Esophagus squamous epithelium (tissue), 5 donors: ENCODE measurements around the gene MYO7B. TPM values are rescaled to one million over a fixed set of nuclear protein-coding genes. Genes with fewer than 3 reads are reported as not detected.

ENCODE experiments used
- DNase-seq: peaks from one replicate; lab custom pipeline; 2025; lab: John Stamatoyannopoulos, UW
- H3K27ac ChIP-seq, 4 donors: fragments of 200-600 bp; sonication (generic); one replicate each; pipeline ENCODE4 v1.5.1; 2016 to 2019; ENCODE audit warnings: mild to moderate bottlenecking in 1 of 4
- H3K27me3 ChIP-seq, 4 donors: fragments of 200-600 bp; sonication (generic); 1 replicate in 3 of 4; 2 replicates in 1 of 4; pipeline versions ENCODE4 v1.5.1 to v1.6.0; 2017 to 2021; ENCODE audit warnings: antibody characterized with exemption in 1 of 4
- H3K36me3 ChIP-seq, 3 donors: fragments of 200-600 bp; sonication (generic); one replicate each; pipeline ENCODE4 v1.5.1; 2016 to 2019
- H3K4me1 ChIP-seq, 3 donors: fragments of 200-600 bp; sonication (generic); one replicate each; pipeline ENCODE4 v1.5.1; 2017 to 2019
- H3K4me3 ChIP-seq, 4 donors: fragments of 200-600 bp; sonication (generic); 1 replicate in 3 of 4; 2 replicates in 1 of 4; pipeline ENCODE4 v1.5.1; 2016 to 2019; ENCODE audit warnings: mild to moderate bottlenecking in 2 of 4, moderate library complexity in 1 of 4
- H3K9me3 ChIP-seq, 3 donors: fragments of 200-600 bp; sonication (generic); one replicate each; pipeline ENCODE4 v1.5.1; 2016 to 2019
- POLR2A ChIP-seq, 4 donors: fragments of 450-650 bp; IDR thresholded peaks; one replicate each; pipeline ENCODE4 v1.6.1; 2017; ENCODE audit warnings: antibody characterized with exemption in 4 of 4, mild to moderate bottlenecking in 4 of 4, moderate library complexity in 3 of 4
- whole genome bisulfite sequencing, 2 donors: methylation state at CpG; one replicate each; pipeline ENCODE4 v1.1.5; 2018; 5-methylcytosine and 5-hydroxymethylcytosine counted together
- intact Hi-C: fragments of 100-400 bp; cut with DNase I; formaldehyde crosslinking; loops from one replicate; pipeline ENCODE4 v1.15.0; 2022
- total RNA-seq, 4 donors: library from RNA; depleted of rRNA; stranded (reverse); fragments of >200 nt; gene quantifications; one replicate each; pipeline ENCODE4 v1.1.0, GENCODE V29; 2016
- TF ChIP-seq, protein P1 (sequence below), 6 experiments: fragments of 450-650 bp in 4 of 6; fragments of 200-600 bp in 2 of 6; sonication (generic) in 2 of 6; IDR thresholded peaks; one replicate each; pipeline ENCODE4 v1.5.1; 2016 to 2019; ENCODE audit warnings: antibody characterized with exemption in 6 of 6, mild to moderate bottlenecking in 4 of 6, moderate library complexity in 4 of 6
- donor health status: DM: yes; HTN: yes; CAD: no.

The MYO7B gene
- total RNA-seq, 4 donors from 2014 or later, result 0.19 TPM; not detected in 3

- no peaks in the 10 kb centered on the region for H3K36me3 ChIP-seq
- no peaks in the 10 kb centered on the region for H3K9me3 ChIP-seq
- no peak overlapping the region for H3K4me3 ChIP-seq
- no peak for DNase-seq
- TF ChIP-seq POLR2A (IDR thresholded peaks at IDR 0.05), result no peak
- TF ChIP-seq, protein P1, sequence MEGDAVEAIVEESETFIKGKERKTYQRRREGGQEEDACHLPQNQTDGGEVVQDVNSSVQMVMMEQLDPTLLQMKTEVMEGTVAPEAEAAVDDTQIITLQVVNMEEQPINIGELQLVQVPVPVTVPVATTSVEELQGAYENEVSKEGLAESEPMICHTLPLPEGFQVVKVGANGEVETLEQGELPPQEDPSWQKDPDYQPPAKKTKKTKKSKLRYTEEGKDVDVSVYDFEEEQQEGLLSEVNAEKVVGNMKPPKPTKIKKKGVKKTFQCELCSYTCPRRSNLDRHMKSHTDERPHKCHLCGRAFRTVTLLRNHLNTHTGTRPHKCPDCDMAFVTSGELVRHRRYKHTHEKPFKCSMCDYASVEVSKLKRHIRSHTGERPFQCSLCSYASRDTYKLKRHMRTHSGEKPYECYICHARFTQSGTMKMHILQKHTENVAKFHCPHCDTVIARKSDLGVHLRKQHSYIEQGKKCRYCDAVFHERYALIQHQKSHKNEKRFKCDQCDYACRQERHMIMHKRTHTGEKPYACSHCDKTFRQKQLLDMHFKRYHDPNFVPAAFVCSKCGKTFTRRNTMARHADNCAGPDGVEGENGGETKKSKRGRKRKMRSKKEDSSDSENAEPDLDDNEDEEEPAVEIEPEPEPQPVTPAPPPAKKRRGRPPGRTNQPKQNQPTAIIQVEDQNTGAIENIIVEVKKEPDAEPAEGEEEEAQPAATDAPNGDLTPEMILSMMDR (IDR thresholded peaks at IDR 0.05), result no peak
- intact Hi-C loops, result no loop called here
- H3K27ac ChIP-seq, result no peak overlapping the region
- 87 to 96% methylated on average over 7 to 10 of the region's 27 CpGs for WGBS, 2 donors
- H3K27me3 ChIP-seq, result no peaks in the 10 kb centered on the region
- H3K4me1 ChIP-seq, result no peaks in the 10 kb centered on the region
Observed at GRCh38 chr2:127593228-127594115, 58.0 kb downstream of the MYO7B start.

GRCh38 chr2:127594116-127594591 is 58.7 kb downstream of the MYO7B start:
- no peak overlapping the region for H3K27ac ChIP-seq
- H3K9me3 ChIP-seq, result no peaks in the 10 kb centered on the region
- DNase-seq, result no peak
- intact Hi-C loops, result no loop called here
- H3K4me1 ChIP-seq, result no peaks in the 10 kb centered on the region
- H3K4me3 ChIP-seq, result no peak overlapping the region
- H3K27me3 ChIP-seq, result no peaks in the 10 kb centered on the region
- no peaks in the 10 kb centered on the region for H3K36me3 ChIP-seq
- WGBS, 2 donors, result 87 to 93% methylated on average over 4 to 7 of the region's 10 CpGs
- no peak for TF ChIP-seq POLR2A (IDR thresholded peaks at IDR 0.05)
- TF ChIP-seq, protein P1 (IDR thresholded peaks at IDR 0.05), result no peak

DNA sequence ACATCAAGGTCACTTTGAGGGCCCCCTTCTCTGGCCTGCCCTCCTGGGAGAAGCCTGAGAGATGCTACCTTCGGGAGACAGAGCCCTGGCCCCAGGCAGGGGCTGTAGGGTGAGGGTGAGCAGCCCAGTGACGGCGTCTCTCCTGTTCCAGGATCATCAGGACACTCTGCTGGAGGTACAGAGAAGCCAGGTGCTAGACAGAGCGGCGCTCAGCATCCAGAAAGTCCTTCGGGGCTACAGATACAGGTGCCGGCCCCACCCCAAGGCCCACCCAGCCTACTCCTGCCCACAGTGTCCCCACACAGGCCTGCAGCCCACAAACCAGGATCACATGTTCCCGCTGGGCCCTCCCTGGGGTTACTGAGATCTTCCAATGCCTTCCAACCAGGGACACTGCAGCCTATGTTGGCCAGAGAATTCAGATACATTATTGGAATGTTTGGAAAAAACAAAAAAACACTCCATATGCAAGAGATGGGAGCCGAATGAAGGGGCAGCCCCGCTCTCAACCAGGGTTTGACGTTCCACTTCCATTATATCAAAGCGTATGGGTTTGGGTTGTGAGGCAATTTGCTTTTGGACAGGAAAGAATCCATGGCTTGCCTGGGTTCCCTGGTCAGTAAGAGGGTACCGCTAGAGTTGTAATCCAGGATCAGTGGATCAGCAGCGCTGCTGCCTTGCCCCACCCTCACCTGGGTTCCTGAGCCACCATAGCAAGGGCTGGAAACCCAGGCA is 61.0 kb downstream of the MYO7B start:
- Histone ChIP-seq H3K27ac (no peak overlapping the region), H3K9me3 (no peaks in the 10 kb centered on the region), H3K4me3 (no peak overlapping the region), H3K36me3 (no peaks in the 10 kb centered on the region), H3K4me1 (no peaks in the 10 kb centered on the region), H3K27me3 (peaks cover 0 to 3% (median 0%) of the 10 kb centered on the region in 4 donors)
- intact Hi-C loops, result no loop called here
- TF ChIP-seq POLR2A (IDR thresholded peaks at IDR 0.05), result no peak
- 87 to 90% methylated on average over 9 to 10 of the region's 14 CpGs for WGBS, 2 donors
- DNase-seq, result no peak

GRCh38 chr2:127597046-127597983 is 61.8 kb downstream of the MYO7B start:
- Histone ChIP-seq H3K4me1 (no peaks in the 10 kb centered on the region), H3K27ac (no peak overlapping the region), H3K27me3 (peaks cover 0 to 3% (median 0%) of the 10 kb centered on the region in 4 donors), H3K4me3 (no peak overlapping the region), H3K9me3 (no peaks in the 10 kb centered on the region), H3K36me3 (no peaks in the 10 kb centered on the region)
- TF ChIP-seq, protein P1 (IDR thresholded peaks at IDR 0.05), result no peak
- TF ChIP-seq POLR2A (IDR thresholded peaks at IDR 0.05), result no peak
- 86 to 89% methylated on average over 15 to 17 of the region's 17 CpGs for WGBS, 2 donors
- DNase-seq, result no peak
- intact Hi-C loops, result no loop called here

DNA sequence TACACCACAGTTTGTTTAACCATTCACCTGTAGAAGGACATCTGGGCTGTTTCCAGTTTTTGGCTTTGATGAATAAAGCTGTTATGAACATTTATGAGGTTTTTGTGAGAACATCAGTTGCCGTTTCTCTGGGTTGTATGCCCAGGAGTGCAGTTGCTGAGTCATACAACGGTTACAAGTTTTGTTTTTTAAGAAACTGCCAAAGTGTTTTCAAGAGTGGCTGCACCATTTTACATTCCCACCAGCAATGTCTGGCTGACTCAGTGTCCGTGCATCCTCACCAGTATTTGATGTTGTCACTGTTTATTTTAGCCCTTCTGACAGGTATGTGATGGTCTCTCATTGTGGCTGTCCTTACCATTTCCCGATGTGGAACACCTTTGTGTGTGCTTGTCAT is 62.5 kb downstream of the MYO7B start:
- H3K4me3 ChIP-seq, result no peak overlapping the region
- intact Hi-C loops, result no loop called here
- no peaks in the 10 kb centered on the region for H3K36me3 ChIP-seq
- H3K4me1 ChIP-seq, result no peaks in the 10 kb centered on the region
- 39 to 47% methylated on average over 4 of the region's 4 CpGs for WGBS, 2 donors
- H3K9me3 ChIP-seq, result peaks cover 0 to 4% (median 0%) of the 10 kb centered on the region in 3 donors
- DNase-seq, result no peak
- H3K27me3 ChIP-seq, result peaks cover 0 to 3% (median 0%) of the 10 kb centered on the region in 4 donors
- no peak for TF ChIP-seq POLR2A (IDR thresholded peaks at IDR 0.05)
- TF ChIP-seq, protein P1 (IDR thresholded peaks at IDR 0.05), result no peak
- no peak overlapping the region for H3K27ac ChIP-seq
